ENCODE results near the gene IFT20. TPM values are rescaled to one million over a fixed set of nuclear protein-coding genes. Genes with fewer than 3 reads are reported as not detected.
A peak's percentile ranks its signal among the peaks of the same experiment; 100 is the strongest.

Gene IFT20
- total RNA-seq, 1 donor from 2014 or later, result 25.9 TPM

DNA sequence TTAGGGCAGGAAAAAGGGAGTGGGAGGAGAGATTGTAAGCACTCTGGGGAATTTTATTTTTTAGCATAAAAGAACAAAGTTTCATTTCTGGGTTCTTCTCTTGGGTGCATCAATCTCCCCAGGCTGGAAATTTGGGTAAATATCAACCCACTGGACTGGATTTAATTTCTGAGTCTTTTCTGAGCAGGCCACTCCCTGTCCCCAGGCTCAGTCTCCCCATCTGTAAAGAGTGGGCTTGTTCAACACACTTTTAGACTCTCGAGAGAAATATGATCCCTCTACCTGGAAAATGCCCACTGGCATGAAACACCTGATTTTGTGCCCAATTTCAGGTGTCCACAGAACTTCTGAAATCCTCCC lies 35.5 kb upstream of the IFT20 start:
- Mint-ChIP-seq H3K4me3 (peak overlapping the region; percentile 94), H3K9me3 (no peaks in the 10 kb centered on the region), H3K27me3 (no peaks in the 10 kb centered on the region), H3K36me3 (ENCODE audit: low read depth) (peaks cover 3% of the 10 kb centered on the region), H3K27ac (peak overlapping the region; percentile 85), H3K4me1 (peaks cover 23% of the 10 kb centered on the region)
- no peak for ATAC-seq (ENCODE audit: low read depth)
- intact Hi-C loops (cut with micrococcal nuclease), result loop anchor here (1.0 to 5.0 kb wide), 4 partner anchors 13 to 53 kb away; partner anchors contain the start of genes IFT20, POLDIP2, SLC46A1 and TMEM97
- ChIA-PET CTCF (interaction anchor here (0.8 to 1.3 kb wide), 2 partner anchors 38 to 46 kb away, joined by 3 to 7 read pairs; no protein-coding TSS in a partner anchor), POLR2A (interaction anchor here (0.8 to 2.5 kb wide), 3 partner anchors 9 to 35 kb away, joined by 3 to 20 read pairs (median 13); partner anchors contain the start of genes IFT20, POLDIP2 and TNFAIP1)
- DNase-seq, result no peak
- TF ChIP-seq CTCF (IDR thresholded peaks at IDR 0.05), result no peak

DNA sequence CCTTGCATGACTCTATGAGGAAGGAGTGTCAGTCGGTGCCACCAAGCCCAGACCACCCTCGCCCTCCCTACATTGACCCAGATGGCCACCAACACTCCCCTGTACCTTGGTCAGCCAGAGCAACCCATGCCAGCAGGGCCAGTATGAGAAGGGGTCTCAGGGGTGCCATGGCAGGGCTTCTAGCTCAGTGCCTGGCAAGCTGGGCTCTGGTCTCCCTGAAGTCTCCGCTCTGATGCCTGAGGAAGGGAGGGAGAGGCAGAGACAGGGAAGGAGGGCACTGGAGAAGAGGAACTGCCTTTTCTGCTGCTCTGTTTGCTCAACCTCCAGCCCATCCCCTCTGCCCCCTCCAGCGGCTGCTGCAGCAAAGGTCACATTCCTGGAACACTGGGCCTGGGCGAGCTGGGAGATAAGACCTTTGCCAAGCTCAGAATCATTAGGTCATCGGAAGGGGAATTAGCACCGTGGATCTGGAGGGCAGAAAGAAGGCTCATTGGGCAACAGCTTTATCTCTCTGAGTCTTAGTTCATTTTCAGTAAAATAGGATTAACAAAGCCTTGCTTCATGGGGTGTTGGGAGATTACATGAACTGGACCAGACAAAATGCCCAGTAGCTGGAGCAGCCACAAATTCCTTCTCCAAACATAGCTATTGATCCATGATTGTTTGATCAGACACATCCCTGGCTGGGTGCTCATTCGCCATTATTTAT lies 34.9 kb upstream of the IFT20 start, which contains the start of gene VTN:
Gene VTN, minus strand, starts transcription at position 273 of the 709 bp plus-strand sequence. Its CDS starts 104 bp downstream, at position 169.
- Mint-ChIP-seq H3K27me3 (no peaks in the 10 kb centered on the region), H3K9me3 (no peaks in the 10 kb centered on the region)

DNA sequence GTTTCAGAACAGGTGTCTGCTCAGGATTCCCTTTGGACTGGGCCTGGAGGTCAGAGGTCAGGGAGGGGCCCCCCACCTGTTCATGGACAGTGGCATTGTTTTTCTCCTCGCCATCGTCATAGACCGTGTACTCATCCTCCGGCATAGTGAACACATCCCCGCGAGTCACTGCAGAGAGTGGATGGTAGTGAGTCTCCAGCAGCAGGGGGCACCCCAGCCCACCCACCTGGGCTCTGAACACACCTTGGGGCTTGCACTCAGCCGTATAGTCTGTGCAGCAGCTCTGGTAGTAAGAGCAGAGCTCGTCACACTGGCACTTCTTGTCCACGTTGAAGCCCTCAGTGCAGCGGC lies 34.4 kb upstream of the IFT20 start:
- Mint-ChIP-seq H3K27ac (no peak overlapping the region), H3K9me3 (no peaks in the 10 kb centered on the region), H3K4me1 (peaks cover 23% of the 10 kb centered on the region), H3K36me3 (ENCODE audit: low read depth) (peaks cover 4% of the 10 kb centered on the region), H3K27me3 (no peaks in the 10 kb centered on the region), H3K4me3 (no peak overlapping the region)
- no peak for ATAC-seq (ENCODE audit: low read depth)
- intact Hi-C loops (cut with micrococcal nuclease), result loop anchor here (5.0 kb wide), 1 partner anchor 52 kb away; the partner anchor contains the start of gene TMEM97
- CTCF ChIA-PET, result interaction anchor here (1.3 kb wide), 1 partner anchor 47 kb away, joined by 7 read pairs; no protein-coding TSS in a partner anchor
- DNase-seq, result no peak
- POLR2A ChIA-PET, result no interaction called here
- TF ChIP-seq CTCF (IDR thresholded peaks at IDR 0.05), result no peak

More for the DNA sequence above, 34.9 kb upstream of the IFT20 start, which contains the start of gene VTN:
- H3K4me3 Mint-ChIP-seq, result peak within 1 kb of the TSS; percentile 94
- no peak for DNase-seq
- intact Hi-C loops (cut with micrococcal nuclease), result loop anchor here (5.0 kb wide), 1 partner anchor 53 kb away; the partner anchor contains the start of gene TMEM97
- H3K27ac Mint-ChIP-seq, result peak within 1 kb of the TSS; percentile 85
- TF ChIP-seq CTCF (IDR thresholded peaks at IDR 0.05), result no peak
- ATAC-seq (ENCODE audit: low read depth), result no peak
- ChIA-PET CTCF (interaction anchor here (0.8 to 1.3 kb wide), 2 partner anchors 37 to 47 kb away, joined by 3 to 7 read pairs; no protein-coding TSS in a partner anchor), POLR2A (interaction anchor here (0.8 to 2.5 kb wide), 3 partner anchors 8 to 35 kb away, joined by 3 to 20 read pairs (median 13); partner anchors contain the start of genes IFT20, POLDIP2 and TNFAIP1)
- H3K36me3 Mint-ChIP-seq (ENCODE audit: low read depth), result peaks cover 3% of the 10 kb centered on the region
- H3K4me1 Mint-ChIP-seq, result peaks cover 23% of the 10 kb centered on the region

DNA sequence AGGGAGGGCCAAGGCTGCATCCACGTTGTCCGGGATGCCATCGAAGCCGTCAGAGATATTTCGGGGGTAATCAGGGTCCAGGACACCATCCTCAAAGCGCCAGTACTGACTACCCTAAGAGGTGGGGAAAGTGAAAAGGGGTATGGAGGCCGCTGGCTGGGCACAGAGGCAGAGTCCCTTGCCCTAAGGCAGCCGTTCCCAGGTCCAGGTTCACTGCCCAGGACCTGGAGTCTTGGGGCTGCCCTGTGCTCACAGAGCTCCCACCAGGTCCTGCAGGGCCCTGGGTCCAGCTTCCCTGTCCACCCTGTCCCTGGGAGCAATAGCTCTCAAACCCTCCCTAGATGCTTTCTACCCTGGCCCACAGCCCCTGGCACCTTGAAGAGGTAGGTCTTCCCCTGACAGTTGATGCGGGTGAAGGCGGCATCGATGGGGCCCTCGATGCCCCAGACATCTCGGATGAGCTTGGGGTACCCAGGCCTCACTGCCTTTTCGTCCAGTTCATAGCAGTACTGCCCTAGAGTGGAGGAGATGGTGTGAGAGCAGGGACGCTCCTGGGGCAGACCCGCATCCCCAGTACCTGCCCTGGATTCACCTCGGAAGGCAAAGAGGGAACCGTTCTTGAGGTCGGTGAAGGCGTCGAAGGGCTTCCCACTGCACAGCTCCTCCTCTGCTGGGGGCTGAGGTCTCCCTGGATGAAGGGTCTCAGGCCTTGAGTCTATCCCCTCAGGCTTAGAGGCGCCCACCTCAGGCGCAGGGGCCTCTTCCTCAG lies 33.8 kb upstream of the IFT20 start:
- POLR2A ChIA-PET, result interaction anchor here (1.6 kb wide), 1 partner anchor 12 kb away, joined by 4 read pairs; the partner anchor contains the start of gene POLDIP2
- CTCF ChIA-PET, result interaction anchor here (0.8 to 1.3 kb wide), 2 partner anchors 11 to 48 kb away, joined by 3 to 7 read pairs; partner anchors contain the start of gene POLDIP2
- intact Hi-C loops (cut with micrococcal nuclease), result no loop called here

More for the DNA sequence above, 33.8 kb upstream of the IFT20 start:
- Mint-ChIP-seq H3K4me3 (no peak overlapping the region), H3K27me3 (no peaks in the 10 kb centered on the region), H3K4me1 (peaks cover 23% of the 10 kb centered on the region), H3K27ac (no peak overlapping the region), H3K36me3 (ENCODE audit: low read depth) (peaks cover 6% of the 10 kb centered on the region), H3K9me3 (no peaks in the 10 kb centered on the region)
- no peak for TF ChIP-seq CTCF (IDR thresholded peaks at IDR 0.05)
- DNase-seq (no peak), ATAC-seq (ENCODE audit: low read depth) (no peak)

Data from activated B cell treated with CpG ODN at 0.5 μM for 24 hours (primary cell).